H9 (cell line): ENCODE results near the gene IGFL4. TPM values are rescaled to one million over a fixed set of nuclear protein-coding genes. Genes with fewer than 3 reads are reported as not detected.
A peak's percentile ranks its signal among the peaks of the same experiment; 100 is the strongest.

Experiments used
- DNase-seq: peaks from one replicate; pipeline ENCODE4 v3.0.0-alpha.2; 2017
- H2AFZ ChIP-seq: one replicate; pipeline ENCODE4 v1.6.1; 2013; ENCODE audit warnings: mild to moderate bottlenecking, low read length, control low read depth, moderate library complexity
- H2AK5ac ChIP-seq: 2 replicates; pipeline ENCODE4 v1.6.1; 2013; ENCODE audit warnings: low read length, control low read depth, mixed read lengths; ENCODE audit not compliant: insufficient read length
- H2BK120ac ChIP-seq: one replicate; pipeline ENCODE4 v1.6.1; 2013; ENCODE audit warnings: low read depth, mild to moderate bottlenecking, low read length, control low read depth, inconsistent platforms; ENCODE audit not compliant: poor library complexity, severe bottlenecking
- H2BK12ac ChIP-seq: 2 replicates; pipeline ENCODE4 v1.6.1; 2013; ENCODE audit warnings: low read length, control low read depth, mixed read lengths, low read depth; ENCODE audit not compliant: insufficient read length
- H2BK15ac ChIP-seq: 2 replicates; pipeline ENCODE4 v1.6.1; 2013; ENCODE audit warnings: low read depth, low read length, control low read depth
- H2BK20ac ChIP-seq: one replicate; pipeline ENCODE4 v1.6.1; 2013; ENCODE audit warnings: low read depth, mild to moderate bottlenecking, low read length, control low read depth, inconsistent platforms; ENCODE audit not compliant: poor library complexity, severe bottlenecking
- H2BK5ac ChIP-seq: 2 replicates; pipeline ENCODE4 v1.6.1; 2013; ENCODE audit warnings: low read length, control low read depth, mixed read lengths; ENCODE audit not compliant: insufficient read length
- H3K14ac ChIP-seq: 2 replicates; pipeline ENCODE4 v1.6.1; 2013; ENCODE audit warnings: low read length, control low read depth; ENCODE audit not compliant: insufficient read depth
- H3K18ac ChIP-seq: 2 replicates; pipeline ENCODE4 v1.6.1; 2013; ENCODE audit warnings: low read depth, mild to moderate bottlenecking, mixed read lengths, low read length, control low read depth; ENCODE audit not compliant: insufficient read length
- H3K23ac ChIP-seq: 2 replicates; pipeline ENCODE4 v1.6.1; 2013; ENCODE audit warnings: low read length, control low read depth, mixed read lengths, low read depth; ENCODE audit not compliant: insufficient read length
- H3K23me2 ChIP-seq: 2 replicates; pipeline ENCODE4 v1.6.1; 2013; ENCODE audit warnings: low read depth, mild to moderate bottlenecking, mixed read lengths, low read length, control low read depth; ENCODE audit not compliant: insufficient read length, poor library complexity, severe bottlenecking
- H3K27ac ChIP-seq: 2 replicates; pipeline ENCODE4 v1.5.1; 2013; ENCODE audit warnings: low read length, control low read depth, mixed read lengths, low read depth; ENCODE audit not compliant: insufficient read length
- H3K27me3 ChIP-seq: 2 replicates; pipeline ENCODE4 v1.6.1; 2013; ENCODE audit warnings: low read length, control low read depth, inconsistent platforms; ENCODE audit not compliant: insufficient read depth
- H3K4ac ChIP-seq: 2 replicates; pipeline ENCODE4 v1.6.1; 2013; ENCODE audit warnings: low read depth, mild to moderate bottlenecking, control low read depth, inconsistent platforms, low read length, moderate library complexity
- H3K4me1 ChIP-seq: 2 replicates; pipeline ENCODE4 v1.6.1; 2013; ENCODE audit warnings: low read length, control low read depth, inconsistent platforms; ENCODE audit not compliant: insufficient read depth
- H3K4me2 ChIP-seq: 2 replicates; pipeline ENCODE4 v1.6.1; 2013; ENCODE audit warnings: low read length, control low read depth, mixed read lengths; ENCODE audit not compliant: insufficient read length, insufficient read depth
- H3K56ac ChIP-seq: 2 replicates; pipeline ENCODE4 v1.6.1; 2013; ENCODE audit warnings: low read depth, mild to moderate bottlenecking, mixed read lengths, low read length, control low read depth; ENCODE audit not compliant: insufficient read length
- H3K79me1 ChIP-seq: 2 replicates; pipeline ENCODE4 v1.6.1; 2013; ENCODE audit warnings: low read depth, mild to moderate bottlenecking, moderate library complexity, low read length, control low read depth, inconsistent platforms; ENCODE audit not compliant: insufficient read depth, poor library complexity, severe bottlenecking
- H3K79me2 ChIP-seq: 2 replicates; pipeline ENCODE4 v1.6.1; 2013; ENCODE audit warnings: low read length, control low read depth, inconsistent platforms; ENCODE audit not compliant: insufficient read depth
- H3K9ac ChIP-seq: 2 replicates; pipeline ENCODE4 v1.6.1; 2013; ENCODE audit warnings: low read length, control low read depth, mixed read lengths; ENCODE audit not compliant: insufficient read length; ENCODE audit errors: extremely low read depth
- H3K9me3 ChIP-seq: one replicate; pipeline ENCODE4 v1.6.1; 2013; ENCODE audit warnings: low read depth, low read length, inconsistent platforms; ENCODE audit not compliant: control insufficient read depth
- H3T11ph ChIP-seq: one replicate; pipeline ENCODE4 v1.6.1; 2013; ENCODE audit warnings: mild to moderate bottlenecking, low read length, control low read depth, inconsistent platforms
- H4K20me1 ChIP-seq: one replicate; pipeline ENCODE4 v1.6.1; 2013; ENCODE audit not compliant: control insufficient read depth, insufficient read length, insufficient read depth
- H4K5ac ChIP-seq: 2 replicates; pipeline ENCODE4 v1.6.1; 2013; ENCODE audit warnings: low read depth, mild to moderate bottlenecking, mixed read lengths, low read length, control low read depth; ENCODE audit not compliant: insufficient read length
- H4K8ac ChIP-seq: replicated peaks from 2 replicates; pipeline ENCODE4 v1.6.1; 2013; ENCODE audit warnings: low read length, control low read depth, mixed read lengths, low read depth; ENCODE audit not compliant: insufficient read length
- H4K91ac ChIP-seq: 2 replicates; pipeline ENCODE4 v1.6.1; 2013; ENCODE audit warnings: low read depth, mild to moderate bottlenecking, moderate library complexity, mixed read lengths, low read length, control low read depth; ENCODE audit not compliant: insufficient read length
- H3K27ac Mint-ChIP-seq, 3 experiments: 2 replicates in 2 of 3; 3 replicates in 1 of 3; pipeline ENCODE4 v1.8.0; 2020 to 2021; ENCODE audit warnings: mixed read lengths in 3 of 3, mild to moderate bottlenecking in 1 of 3, moderate library complexity in 1 of 3
- H3K27me3 Mint-ChIP-seq: 2 replicates; pipeline ENCODE4 v1.8.0; 2021; ENCODE audit warnings: low read depth, mild to moderate bottlenecking, moderate library complexity, mixed read lengths
- H3K36me3 Mint-ChIP-seq, 3 experiments: 2 replicates in 2 of 3; 3 replicates in 1 of 3; pipeline ENCODE4 v1.8.0; 2020 to 2021; ENCODE audit warnings: low read depth in 3 of 3, mixed read lengths in 3 of 3; ENCODE audit not compliant: insufficient read depth in 1 of 3
- H3K4me1 Mint-ChIP-seq, 2 experiments: 2 replicates each; pipeline ENCODE4 v1.8.0; 2020; ENCODE audit warnings: mixed read lengths in 2 of 2
- H3K4me3 Mint-ChIP-seq, 2 experiments: 2 replicates in 1 of 2; 3 replicates in 1 of 2; pipeline ENCODE4 v1.8.0; 2020 to 2021; ENCODE audit warnings: mild to moderate bottlenecking in 2 of 2, mixed read lengths in 2 of 2, moderate library complexity in 1 of 2
- H3K9me3 Mint-ChIP-seq, 2 experiments: 2 replicates in 1 of 2; 3 replicates in 1 of 2; pipeline ENCODE4 v1.8.0; 2020; ENCODE audit warnings: mild to moderate bottlenecking in 2 of 2, mixed read lengths in 2 of 2, moderate library complexity in 1 of 2
- WGBS: extraction: QIAGEN DNeasy Blood & Tissue Kit; methylation state at CpG from one replicate; pipeline ENCODE4 v1.1.7; 2013; ENCODE audit warnings: missing lambda C conversion rate, low lambda C conversion rate, mixed read lengths; ENCODE audit not compliant: insufficient read length; ENCODE audit errors: extremely low coverage; 5-methylcytosine and 5-hydroxymethylcytosine counted together
- total RNA-seq: library from RNA; stranded (reverse); gene quantifications from 2 replicates; pipeline ENCODE4 v1.2.1, GENCODE V29; 2021
- TF ChIP-seq, protein P1 (sequence below): fragments of 200-600 bp; sonication (generic); conservative IDR thresholded peaks from 3 replicates; pipeline ENCODE4 v1.8.0; 2021; ENCODE audit warnings: antibody characterized with exemption, mild to moderate bottlenecking

IGFL4 gene
- total RNA-seq, 1 experiment from 2014 or later, result 0.33 TPM

DNA sequence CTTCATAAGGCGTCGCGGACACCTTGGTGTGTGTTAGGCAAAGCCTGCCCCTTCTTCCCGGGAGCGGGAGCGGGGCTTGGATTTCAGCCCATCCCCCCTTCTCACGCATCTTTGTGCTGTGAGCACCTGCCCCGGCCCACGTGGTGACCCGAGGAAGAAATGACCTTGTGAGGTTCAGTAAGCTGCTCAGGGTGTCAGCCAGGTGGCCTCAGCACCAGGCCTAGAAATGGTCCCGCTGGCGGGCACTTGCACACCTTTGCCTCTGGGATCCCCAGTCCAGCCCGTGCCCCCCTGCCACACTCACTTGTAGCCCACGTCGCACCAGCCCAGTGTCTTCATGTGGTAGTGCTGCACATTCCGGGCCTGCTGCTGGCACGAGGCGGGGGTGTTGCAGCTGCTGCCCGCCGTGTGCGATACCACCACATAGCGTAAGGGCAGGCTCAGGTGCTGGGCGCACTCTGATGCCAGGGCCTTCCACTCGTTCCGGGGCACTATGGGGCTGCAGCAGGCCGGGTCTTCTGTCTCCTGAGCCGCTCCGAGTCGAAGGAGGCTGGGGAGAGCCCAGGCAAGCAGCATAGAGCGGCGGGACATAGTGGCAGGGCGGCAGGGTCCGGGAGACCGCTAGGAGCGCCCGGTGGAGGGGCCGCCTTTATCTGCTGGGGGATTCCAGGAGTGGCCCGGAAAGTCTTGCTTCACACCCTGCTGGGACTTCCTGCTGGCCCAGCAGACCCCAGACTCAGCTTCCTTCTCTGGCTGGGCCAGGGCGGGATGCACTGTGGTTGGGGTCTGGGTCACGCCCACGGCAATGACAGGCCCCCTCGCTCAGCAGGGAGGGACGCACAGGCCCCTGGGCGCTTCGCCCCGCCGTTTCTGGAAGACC lies 18.1 kb downstream of the IGFL4 start, which contains the start of gene PGLYRP1:
TSS of gene PGLYRP1 (minus strand) at position 623 of the 880 bp plus-strand sequence. CDS start at position 591, 32 bp downstream.
- no peak within 1 kb of the TSS for H3K18ac ChIP-seq
- no peak within 1 kb of the TSS for H3K4ac ChIP-seq
- H2BK12ac ChIP-seq, result no peak within 1 kb of the TSS
- H3K4me2 ChIP-seq, result no peak within 1 kb of the TSS
- peak; percentile 56 for DNase-seq
- H3T11ph ChIP-seq, result no peak within 1 kb of the TSS
- H2AFZ ChIP-seq, result no peak within 1 kb of the TSS
- H4K91ac ChIP-seq, result no peak within 1 kb of the TSS
- no peak within 1 kb of the TSS for H4K5ac ChIP-seq
- no peak within 1 kb of the TSS for H3K27ac ChIP-seq
- no peaks in the 10 kb centered on the region for H3K23me2 ChIP-seq
- no peak within 1 kb of the TSS for H4K8ac ChIP-seq
- Mint-ChIP-seq H3K36me3 (peaks cover 4 to 14% (median 13%) of the 10 kb centered on the region in 3 experiments; a peak in 5 of 7 replicates), H3K27ac (peak within 1 kb of the TSS in 2 of 3 experiments; percentile 28 to 85; a peak in 2 of 7 replicates), H3K4me1 (peaks cover 10 to 19% of the 10 kb centered on the region in 2 experiments), H3K4me3 (peak within 1 kb of the TSS in 1 of 2 experiments; percentile 27; a peak in 1 of 5 replicates), H3K9me3 (peaks cover 3 to 4% of the 10 kb centered on the region in 2 experiments; a peak in 2 of 5 replicates), H3K27me3 (no peaks in the 10 kb centered on the region)
- H3K79me2 ChIP-seq, result no peaks in the 10 kb centered on the region
- H3K27me3 ChIP-seq, result no peaks in the 10 kb centered on the region
- H3K9ac ChIP-seq, result no peak within 1 kb of the TSS
- no peaks in the 10 kb centered on the region for H4K20me1 ChIP-seq
- no peaks in the 10 kb centered on the region for H3K4me1 ChIP-seq
- no peak within 1 kb of the TSS for H2AK5ac ChIP-seq
- H2BK15ac ChIP-seq, result no peak within 1 kb of the TSS; the same call in 1 of the 2 replicates
- TF ChIP-seq, protein P1, sequence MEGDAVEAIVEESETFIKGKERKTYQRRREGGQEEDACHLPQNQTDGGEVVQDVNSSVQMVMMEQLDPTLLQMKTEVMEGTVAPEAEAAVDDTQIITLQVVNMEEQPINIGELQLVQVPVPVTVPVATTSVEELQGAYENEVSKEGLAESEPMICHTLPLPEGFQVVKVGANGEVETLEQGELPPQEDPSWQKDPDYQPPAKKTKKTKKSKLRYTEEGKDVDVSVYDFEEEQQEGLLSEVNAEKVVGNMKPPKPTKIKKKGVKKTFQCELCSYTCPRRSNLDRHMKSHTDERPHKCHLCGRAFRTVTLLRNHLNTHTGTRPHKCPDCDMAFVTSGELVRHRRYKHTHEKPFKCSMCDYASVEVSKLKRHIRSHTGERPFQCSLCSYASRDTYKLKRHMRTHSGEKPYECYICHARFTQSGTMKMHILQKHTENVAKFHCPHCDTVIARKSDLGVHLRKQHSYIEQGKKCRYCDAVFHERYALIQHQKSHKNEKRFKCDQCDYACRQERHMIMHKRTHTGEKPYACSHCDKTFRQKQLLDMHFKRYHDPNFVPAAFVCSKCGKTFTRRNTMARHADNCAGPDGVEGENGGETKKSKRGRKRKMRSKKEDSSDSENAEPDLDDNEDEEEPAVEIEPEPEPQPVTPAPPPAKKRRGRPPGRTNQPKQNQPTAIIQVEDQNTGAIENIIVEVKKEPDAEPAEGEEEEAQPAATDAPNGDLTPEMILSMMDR, result no peak
- H3K56ac ChIP-seq, result no peak within 1 kb of the TSS
- H3K9me3 ChIP-seq, result no peaks in the 10 kb centered on the region
- no peak within 1 kb of the TSS for H2BK120ac ChIP-seq
- peak within 1 kb of the TSS; percentile 57; the same call in 1 of the 2 replicates for H3K14ac ChIP-seq
- no peak within 1 kb of the TSS for H2BK5ac ChIP-seq
- H3K79me1 ChIP-seq, result no peaks in the 10 kb centered on the region
- no CpG with 5 or more reads among the region's 47 CpGs for WGBS
- no peak within 1 kb of the TSS for H2BK20ac ChIP-seq
- H3K23ac ChIP-seq, result no peak within 1 kb of the TSS
